HEK293 (cell line): ENCODE data around the gene ARHGAP4.
A peak's percentile ranks its signal among the peaks of the same experiment; 100 is the strongest.

Source experiments
- CTCF ChIA-PET: fragments of 350-600 bp; formaldehyde crosslinking; extraction: SDS; loops from one replicate; lab custom pipeline; 2021; ENCODE audit warnings: antibody characterized with exemption; lab: Yijun Ruan, JAX
- POLR2A ChIA-PET: fragments of 300-600 bp; formaldehyde crosslinking; extraction: SDS; loops from one replicate; lab custom pipeline; 2020; ENCODE audit warnings: antibody characterized with exemption, inconsistent platforms; lab: Yijun Ruan, JAX
- H3K27ac ChIP-seq: fragments of 200-500 bp; sonication (Bioruptor generic); 2 replicates; pipeline ENCODE4 v1.5.1; 2014; ENCODE audit warnings: low read depth, low read length, control low read depth, inconsistent platforms; ENCODE audit errors: extremely low read depth
- H3K36me3 ChIP-seq, 2 experiments: fragments of 200-500 bp in 1 of 2; sonication (Bioruptor generic) in 1 of 2; 1 replicate in 1 of 2; 2 replicates in 1 of 2; pipeline ENCODE4 v1.5.1; 2014 to 2017; ENCODE audit warnings: inconsistent platforms in 2 of 2, low read length in 2 of 2; ENCODE audit not compliant: control insufficient read depth in 2 of 2, insufficient read depth in 1 of 2
- H3K4me1 ChIP-seq: fragments of 200-500 bp; sonication (Bioruptor generic); 2 replicates; pipeline ENCODE4 v1.5.1; 2014; ENCODE audit warnings: mild to moderate bottlenecking, low read length, inconsistent platforms; ENCODE audit not compliant: control insufficient read depth, insufficient read depth
- H3K4me3 ChIP-seq: 2 replicates; pipeline ENCODE4 v1.5.1; 2011; ENCODE audit warnings: low read depth, mild to moderate bottlenecking, control low read depth, low read length, moderate library complexity
- H3K9me3 ChIP-seq: fragments of 200-500 bp; sonication (Bioruptor generic); 2 replicates; pipeline ENCODE4 v1.5.1; 2014; ENCODE audit warnings: low read depth, low read length, inconsistent platforms; ENCODE audit not compliant: control insufficient read depth, insufficient read depth
- GLIS2 ChIP-seq: fragments of 450-650 bp; formaldehyde crosslinking; IDR thresholded peaks from 2 replicates; pipeline ENCODE4 v1.5.1; 2016; ENCODE audit warnings: missing biosample characterization, missing genetic modification characterization
- HOXC10 ChIP-seq: sonication (generic); formaldehyde crosslinking; IDR thresholded peaks from 2 replicates; pipeline ENCODE4 v1.8.1; 2023; ENCODE audit warnings: mild to moderate bottlenecking, missing genetic modification reagents
- WT1 ChIP-seq: fragments of 450-650 bp; formaldehyde crosslinking; IDR thresholded peaks from 2 replicates; pipeline ENCODE4 v1.5.1; 2016; ENCODE audit warnings: missing biosample characterization, missing genetic modification characterization
- ZBTB20 ChIP-seq: fragments of 450-650 bp; formaldehyde crosslinking; IDR thresholded peaks from 2 replicates; pipeline ENCODE4 v1.5.1; 2016; ENCODE audit warnings: missing biosample characterization, missing genetic modification characterization
- ZBTB48 ChIP-seq: fragments of 450-650 bp; formaldehyde crosslinking; IDR thresholded peaks from 2 replicates; pipeline ENCODE4 v1.5.1; 2016; ENCODE audit warnings: missing biosample characterization, missing genetic modification characterization
- ZNF132 ChIP-seq: fragments of 450-650 bp; formaldehyde crosslinking; IDR thresholded peaks from 2 replicates; pipeline ENCODE4 v1.5.1; 2017; ENCODE audit warnings: missing biosample characterization, missing genetic modification characterization, borderline replicate concordance
- ZNF19 ChIP-seq: fragments of 450-650 bp; formaldehyde crosslinking; IDR thresholded peaks from 2 replicates; pipeline ENCODE4; 2016; ENCODE audit warnings: missing biosample characterization, missing genetic modification characterization, low read depth
- ZNF24 ChIP-seq: fragments of 450-650 bp; formaldehyde crosslinking; IDR thresholded peaks from 2 replicates; pipeline ENCODE4 v1.5.1; 2016; ENCODE audit warnings: missing biosample characterization, missing genetic modification characterization
- ZNF274 ChIP-seq, 2 experiments: fragments of 200-500 bp in 1 of 2; fragments of 450-650 bp in 1 of 2; sonication (Bioruptor generic) in 1 of 2; formaldehyde crosslinking in 1 of 2; IDR thresholded peaks; 2 replicates each; pipeline versions ENCODE4 v1.5.1 to v1.6.1; 2014 to 2016; ENCODE audit warnings: borderline replicate concordance in 1 of 2, inconsistent platforms in 1 of 2, low read length in 1 of 2, missing biosample characterization in 1 of 2, missing genetic modification characterization in 1 of 2
- ZNF324 ChIP-seq: fragments of 450-650 bp; formaldehyde crosslinking; IDR thresholded peaks from 2 replicates; pipeline ENCODE4 v1.5.1; 2016; ENCODE audit warnings: missing biosample characterization, missing genetic modification characterization
- ZNF366 ChIP-seq: fragments of 450-650 bp; formaldehyde crosslinking; conservative IDR thresholded peaks from 2 replicates; pipeline ENCODE4 v1.5.1; 2016; ENCODE audit warnings: missing biosample characterization, missing genetic modification characterization
- ZNF404 ChIP-seq: fragments of 450-650 bp; formaldehyde crosslinking; IDR thresholded peaks from 2 replicates; pipeline ENCODE4 v1.5.1; 2017; ENCODE audit warnings: missing biosample characterization, missing genetic modification characterization
- ZNF423 ChIP-seq: fragments of 450-650 bp; formaldehyde crosslinking; IDR thresholded peaks from 2 replicates; pipeline ENCODE4 v1.5.1; 2016; ENCODE audit warnings: missing biosample characterization, missing genetic modification characterization
- ZNF48 ChIP-seq: fragments of 450-650 bp; formaldehyde crosslinking; IDR thresholded peaks from 2 replicates; pipeline ENCODE4 v1.5.1; 2016; ENCODE audit warnings: missing biosample characterization, missing genetic modification characterization
- ZNF548 ChIP-seq: fragments of 450-650 bp; formaldehyde crosslinking; IDR thresholded peaks from 2 replicates; pipeline ENCODE4 v1.5.1; 2016; ENCODE audit warnings: missing biosample characterization, missing genetic modification characterization
- ZSCAN16 ChIP-seq: fragments of 450-650 bp; formaldehyde crosslinking; IDR thresholded peaks from 2 replicates; pipeline ENCODE4 v1.5.1; 2016; ENCODE audit warnings: missing biosample characterization, missing genetic modification characterization
- TF ChIP-seq, protein P1 (sequence below): fragments of 450-650 bp; formaldehyde crosslinking; IDR thresholded peaks from 2 replicates; pipeline ENCODE4 v1.5.1; 2016; ENCODE audit warnings: missing biosample characterization, missing genetic modification characterization
- TF ChIP-seq, protein P2 (sequence below): fragments of 450-650 bp; formaldehyde crosslinking; IDR thresholded peaks from 2 replicates; pipeline ENCODE4 v1.5.0; 2017; ENCODE audit warnings: missing biosample characterization, missing genetic modification characterization, borderline replicate concordance
- TF ChIP-seq, protein P3 (sequence below): fragments of 450-650 bp; formaldehyde crosslinking; IDR thresholded peaks from 2 replicates; pipeline ENCODE4 v1.5.1; 2016; ENCODE audit warnings: missing biosample characterization, missing genetic modification characterization

ARHGAP4 gene

DNA sequence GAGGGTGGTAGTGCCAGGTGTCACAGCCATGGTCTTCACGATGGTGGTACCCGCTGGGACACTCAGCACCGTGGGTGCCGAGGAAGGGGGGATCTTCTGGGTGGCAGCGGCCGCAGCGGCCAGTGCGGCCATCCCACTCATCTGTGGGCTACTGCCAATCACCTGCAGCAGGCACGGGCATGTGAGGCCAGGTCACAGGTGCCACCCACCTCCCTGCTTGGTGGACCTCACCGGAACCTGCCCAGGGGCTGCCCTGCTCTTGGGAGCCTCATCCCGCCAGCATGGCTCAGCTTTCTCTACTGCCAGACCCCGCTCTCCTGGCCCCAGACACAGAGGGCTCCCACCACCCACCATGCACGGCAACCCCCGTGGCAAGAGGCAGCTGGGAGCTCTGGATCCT, 32.5 kb upstream of the ARHGAP4 start:
- H3K9me3 ChIP-seq = no peaks in the 10 kb centered on the region
- TF ChIP-seq, protein P1, sequence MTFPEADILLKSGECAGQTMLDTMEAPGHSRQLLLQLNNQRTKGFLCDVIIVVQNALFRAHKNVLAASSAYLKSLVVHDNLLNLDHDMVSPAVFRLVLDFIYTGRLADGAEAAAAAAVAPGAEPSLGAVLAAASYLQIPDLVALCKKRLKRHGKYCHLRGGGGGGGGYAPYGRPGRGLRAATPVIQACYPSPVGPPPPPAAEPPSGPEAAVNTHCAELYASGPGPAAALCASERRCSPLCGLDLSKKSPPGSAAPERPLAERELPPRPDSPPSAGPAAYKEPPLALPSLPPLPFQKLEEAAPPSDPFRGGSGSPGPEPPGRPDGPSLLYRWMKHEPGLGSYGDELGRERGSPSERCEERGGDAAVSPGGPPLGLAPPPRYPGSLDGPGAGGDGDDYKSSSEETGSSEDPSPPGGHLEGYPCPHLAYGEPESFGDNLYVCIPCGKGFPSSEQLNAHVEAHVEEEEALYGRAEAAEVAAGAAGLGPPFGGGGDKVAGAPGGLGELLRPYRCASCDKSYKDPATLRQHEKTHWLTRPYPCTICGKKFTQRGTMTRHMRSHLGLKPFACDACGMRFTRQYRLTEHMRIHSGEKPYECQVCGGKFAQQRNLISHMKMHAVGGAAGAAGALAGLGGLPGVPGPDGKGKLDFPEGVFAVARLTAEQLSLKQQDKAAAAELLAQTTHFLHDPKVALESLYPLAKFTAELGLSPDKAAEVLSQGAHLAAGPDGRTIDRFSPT (tag by site-specific recombination) = peak; percentile 40
- TF ChIP-seq ZNF423 (tag by site-specific recombination) = no peak
- TF ChIP-seq, all 188 proteins: peak for 1
- Histone ChIP-seq H3K36me3 (peaks cover 38 to 100% of the 10 kb centered on the region in 2 experiments), H3K4me3 (no peak overlapping the region), H3K4me1 (no peaks in the 10 kb centered on the region), H3K27ac (no peak overlapping the region)
- ChIA-PET CTCF (interaction anchor here (0.9 to 2.9 kb wide), 3 partner anchors 9 to 12 kb away, joined by 3 to 10 read pairs (median 4); no protein-coding TSS in a partner anchor), POLR2A (interaction anchor here (0.8 to 1.1 kb wide), 3 partner anchors 12 to 30 kb away, joined by 3 to 5 read pairs (median 4); partner anchors contain the start of gene HCFC1)

DNA sequence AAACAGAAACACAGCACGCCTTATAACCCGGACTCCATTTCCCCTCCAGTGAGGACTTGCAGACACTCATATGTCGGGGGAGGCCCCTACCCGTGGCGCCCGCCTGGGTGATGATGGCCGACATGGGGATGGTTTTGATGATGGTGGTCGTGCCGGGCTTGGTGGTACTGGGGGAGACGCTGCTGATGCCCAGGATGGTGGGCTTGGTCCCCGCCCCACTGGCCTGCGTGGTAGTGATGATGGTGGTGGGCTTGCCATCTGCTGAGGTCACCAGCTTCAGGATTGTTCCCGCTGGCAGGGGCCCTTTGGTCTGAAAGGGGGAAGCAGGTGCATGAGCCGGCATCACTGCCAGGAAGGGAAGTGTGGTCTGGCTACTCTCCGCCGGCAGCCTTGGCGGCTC, 31.2 kb upstream of the ARHGAP4 start:
- TF ChIP-seq ZNF19 (tag by site-specific recombination) = no peak
- no peak for TF ChIP-seq WT1
- no peak for TF ChIP-seq ZBTB20 (tag by site-specific recombination)
- TF ChIP-seq ZNF274 (IDR thresholded peaks at IDR 0.05; ENCODE audit: low read length) = no peak
- TF ChIP-seq ZNF274 (tag by site-specific recombination; IDR thresholded peaks at IDR 0.05; ENCODE audit: borderline replicate concordance) = no peak
- TF ChIP-seq ZNF404 = no peak
- TF ChIP-seq HOXC10 = no peak
- TF ChIP-seq ZNF324 (tag by site-specific recombination) = no peak
- TF ChIP-seq GLIS2 (tag by site-specific recombination) = no peak
- TF ChIP-seq, protein P2, sequence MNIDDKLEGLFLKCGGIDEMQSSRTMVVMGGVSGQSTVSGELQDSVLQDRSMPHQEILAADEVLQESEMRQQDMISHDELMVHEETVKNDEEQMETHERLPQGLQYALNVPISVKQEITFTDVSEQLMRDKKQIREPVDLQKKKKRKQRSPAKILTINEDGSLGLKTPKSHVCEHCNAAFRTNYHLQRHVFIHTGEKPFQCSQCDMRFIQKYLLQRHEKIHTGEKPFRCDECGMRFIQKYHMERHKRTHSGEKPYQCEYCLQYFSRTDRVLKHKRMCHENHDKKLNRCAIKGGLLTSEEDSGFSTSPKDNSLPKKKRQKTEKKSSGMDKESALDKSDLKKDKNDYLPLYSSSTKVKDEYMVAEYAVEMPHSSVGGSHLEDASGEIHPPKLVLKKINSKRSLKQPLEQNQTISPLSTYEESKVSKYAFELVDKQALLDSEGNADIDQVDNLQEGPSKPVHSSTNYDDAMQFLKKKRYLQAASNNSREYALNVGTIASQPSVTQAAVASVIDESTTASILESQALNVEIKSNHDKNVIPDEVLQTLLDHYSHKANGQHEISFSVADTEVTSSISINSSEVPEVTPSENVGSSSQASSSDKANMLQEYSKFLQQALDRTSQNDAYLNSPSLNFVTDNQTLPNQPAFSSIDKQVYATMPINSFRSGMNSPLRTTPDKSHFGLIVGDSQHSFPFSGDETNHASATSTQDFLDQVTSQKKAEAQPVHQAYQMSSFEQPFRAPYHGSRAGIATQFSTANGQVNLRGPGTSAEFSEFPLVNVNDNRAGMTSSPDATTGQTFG (tag by site-specific recombination) = no peak
- TF ChIP-seq ZNF548 (tag by site-specific recombination) = no peak
- TF ChIP-seq ZNF366 (tag by site-specific recombination) = no peak
- no peak for TF ChIP-seq ZNF132
- TF ChIP-seq, protein P3, sequence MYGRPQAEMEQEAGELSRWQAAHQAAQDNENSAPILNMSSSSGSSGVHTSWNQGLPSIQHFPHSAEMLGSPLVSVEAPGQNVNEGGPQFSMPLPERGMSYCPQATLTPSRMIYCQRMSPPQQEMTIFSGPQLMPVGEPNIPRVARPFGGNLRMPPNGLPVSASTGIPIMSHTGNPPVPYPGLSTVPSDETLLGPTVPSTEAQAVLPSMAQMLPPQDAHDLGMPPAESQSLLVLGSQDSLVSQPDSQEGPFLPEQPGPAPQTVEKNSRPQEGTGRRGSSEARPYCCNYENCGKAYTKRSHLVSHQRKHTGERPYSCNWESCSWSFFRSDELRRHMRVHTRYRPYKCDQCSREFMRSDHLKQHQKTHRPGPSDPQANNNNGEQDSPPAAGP (tag by site-specific recombination) = no peak
- no peak for TF ChIP-seq ZNF48 (tag by site-specific recombination)
- TF ChIP-seq ZNF24 = no peak
- no peak for TF ChIP-seq ZSCAN16 (tag by site-specific recombination)
- no peak for TF ChIP-seq ZBTB48
- POLR2A ChIA-PET = no interaction called here

More for the DNA sequence above, 31.2 kb upstream of the ARHGAP4 start:
- Histone ChIP-seq H3K36me3 (peaks cover 36 to 100% of the 10 kb centered on the region in 2 experiments), H3K4me3 (no peak overlapping the region), H3K4me1 (no peaks in the 10 kb centered on the region; the same call in 1 of the 2 replicates), H3K27ac (no peak overlapping the region), H3K9me3 (no peaks in the 10 kb centered on the region)
- CTCF ChIA-PET = interaction anchor here (2.9 kb wide), 1 partner anchor 10 kb away, joined by 10 read pairs; no protein-coding TSS in a partner anchor
